ENCODE measurements around the gene LCNL1. TPM values are rescaled to one million over a fixed set of nuclear protein-coding genes. Genes with fewer than 3 reads are reported as not detected.

Gene LCNL1
- total RNA-seq, 1 experiment from 2014 or later = 0.82 TPM

DNA sequence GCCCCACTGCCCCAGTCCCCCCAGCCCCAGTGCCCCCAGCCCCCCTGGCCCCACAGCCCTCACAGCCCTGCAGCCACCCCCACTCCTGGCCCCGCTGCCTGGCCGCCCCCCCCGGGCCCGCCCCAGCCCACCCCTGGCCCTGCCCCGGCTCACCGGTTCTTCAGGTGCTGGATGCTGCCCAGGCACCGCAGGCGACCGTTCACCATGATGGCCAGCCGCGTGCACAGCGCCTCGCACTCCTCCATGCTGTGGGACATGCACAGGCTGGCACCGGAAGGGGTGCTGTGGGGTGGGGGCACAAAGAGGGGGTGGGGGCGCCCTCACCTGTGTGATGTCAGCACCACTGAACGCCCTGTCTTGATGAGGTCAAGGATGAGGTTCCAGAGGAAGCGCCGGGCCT lies 26.4 kb downstream of the LCNL1 start:
- H3K36me3 ChIP-seq (ENCODE audit: control insufficient read depth, insufficient read depth, low read length) = no peaks in the 10 kb centered on the region
- no peaks in the 10 kb centered on the region for H3K9me3 ChIP-seq (ENCODE audit: control insufficient read depth, insufficient read depth, low read depth, low read length)
- H3K27ac ChIP-seq (ENCODE audit: low read length) = no peak overlapping the region
- H3K4me3 ChIP-seq (ENCODE audit: low read depth in 2 of 2, low read length in 2 of 2) = no peak overlapping the region
- no TSS peak for BruUV-seq (replicated peaks)
- CTCF ChIA-PET = no interaction called here
- H3K4me1 ChIP-seq (ENCODE audit: control insufficient read depth, insufficient read depth, low read length) = no peaks in the 10 kb centered on the region
- no peak for ATAC-seq
- TF ChIP-seq SIN3A (IDR thresholded peaks at IDR 0.05; ENCODE audit: borderline replicate concordance, insufficient read depth, low read depth, low read length) (no peak), TCF7L2 (IDR thresholded peaks at IDR 0.05; ENCODE audit: low read depth, low read length) (no peak), REST (IDR thresholded peaks at IDR 0.05; ENCODE audit: insufficient read depth in 1 of 2, low read depth in 2 of 2, low read length in 1 of 2) (no peak), POLR2AphosphoS5 (IDR thresholded peaks at IDR 0.05; ENCODE audit: low read depth, low read length) (no peak)
- TF ChIP-seq, protein P1, sequence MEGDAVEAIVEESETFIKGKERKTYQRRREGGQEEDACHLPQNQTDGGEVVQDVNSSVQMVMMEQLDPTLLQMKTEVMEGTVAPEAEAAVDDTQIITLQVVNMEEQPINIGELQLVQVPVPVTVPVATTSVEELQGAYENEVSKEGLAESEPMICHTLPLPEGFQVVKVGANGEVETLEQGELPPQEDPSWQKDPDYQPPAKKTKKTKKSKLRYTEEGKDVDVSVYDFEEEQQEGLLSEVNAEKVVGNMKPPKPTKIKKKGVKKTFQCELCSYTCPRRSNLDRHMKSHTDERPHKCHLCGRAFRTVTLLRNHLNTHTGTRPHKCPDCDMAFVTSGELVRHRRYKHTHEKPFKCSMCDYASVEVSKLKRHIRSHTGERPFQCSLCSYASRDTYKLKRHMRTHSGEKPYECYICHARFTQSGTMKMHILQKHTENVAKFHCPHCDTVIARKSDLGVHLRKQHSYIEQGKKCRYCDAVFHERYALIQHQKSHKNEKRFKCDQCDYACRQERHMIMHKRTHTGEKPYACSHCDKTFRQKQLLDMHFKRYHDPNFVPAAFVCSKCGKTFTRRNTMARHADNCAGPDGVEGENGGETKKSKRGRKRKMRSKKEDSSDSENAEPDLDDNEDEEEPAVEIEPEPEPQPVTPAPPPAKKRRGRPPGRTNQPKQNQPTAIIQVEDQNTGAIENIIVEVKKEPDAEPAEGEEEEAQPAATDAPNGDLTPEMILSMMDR (IDR thresholded peaks at IDR 0.05) = no peak
- no peak for DNase-seq (ENCODE audit: low read depth, low spot score)
- H3K27me3 ChIP-seq (ENCODE audit: control insufficient read depth, insufficient read depth, low read length) = no peaks in the 10 kb centered on the region
- intact Hi-C loops (cut with micrococcal nuclease; ENCODE audit: unreplicated experiment) = no loop called here
- POLR2A ChIA-PET = no interaction called here
- in situ Hi-C loops (cut with HindIII; ENCODE audit: low pct_unique_long_range_greater_than_20kb, low sequenced_read_pairs) = no loop called here

- Histone ChIP-seq H3K36me3 (ENCODE audit: control insufficient read depth, insufficient read depth, low read length) (no peaks in the 10 kb centered on the region), H3K27me3 (ENCODE audit: control insufficient read depth, insufficient read depth, low read length) (no peaks in the 10 kb centered on the region), H3K9me3 (ENCODE audit: control insufficient read depth, insufficient read depth, low read depth, low read length) (no peaks in the 10 kb centered on the region), H3K27ac (ENCODE audit: low read length) (no peak overlapping the region), H3K4me3 (ENCODE audit: low read depth in 2 of 2, low read length in 2 of 2) (no peak overlapping the region), H3K4me1 (ENCODE audit: control insufficient read depth, insufficient read depth, low read length) (no peaks in the 10 kb centered on the region)
- intact Hi-C loops (cut with micrococcal nuclease; ENCODE audit: unreplicated experiment) (no loop called here), in situ Hi-C loops (cut with HindIII; ENCODE audit: low pct_unique_long_range_greater_than_20kb, low sequenced_read_pairs) (no loop called here)
- ChIA-PET POLR2A (no interaction called here), CTCF (no interaction called here)
- no peak for TF ChIP-seq TCF7L2 (IDR thresholded peaks at IDR 0.05; ENCODE audit: low read depth, low read length)
- TF ChIP-seq, protein P1 (IDR thresholded peaks at IDR 0.05) = no peak
- no peak for TF ChIP-seq REST (IDR thresholded peaks at IDR 0.05; ENCODE audit: insufficient read depth in 1 of 2, low read depth in 2 of 2, low read length in 1 of 2)
- TF ChIP-seq POLR2AphosphoS5 (IDR thresholded peaks at IDR 0.05; ENCODE audit: low read depth, low read length) = no peak
- no peak for TF ChIP-seq SIN3A (IDR thresholded peaks at IDR 0.05; ENCODE audit: borderline replicate concordance, insufficient read depth, low read depth, low read length)
- no TSS peak for BruUV-seq (replicated peaks)
- ATAC-seq (no peak), DNase-seq (ENCODE audit: low read depth, low spot score) (no peak)
Measured at GRCh38 chr9:137009938-137010732, 27.3 kb downstream of the LCNL1 start.

Data from Panc1 (cell line).